HG03280 (cell line): ENCODE measurements around the gene TALDO1.

Experiments used
- ATAC-seq: cut with Tn5 transposase; IDR thresholded peaks from one replicate; pipeline ENCODE4 v1.9.1; 2021; ENCODE audit warnings: mild to moderate bottlenecking, moderate library complexity; ENCODE audit not compliant: unreplicated experiment

Gene TALDO1

GRCh38 chr11:747158-748006 lies at the start of gene TALDO1:
Gene TALDO1, plus strand, starts transcription at chr11:747464. Its CDS starts 18 bp downstream, at chr11:747482.
- ATAC-seq: peak; percentile 94

- no peak for ATAC-seq
Observed at GRCh38 chr11:697811-698311, 49.4 kb upstream of the TALDO1 start.

GRCh38 chr11:698493-699115 lies 48.7 kb upstream of the TALDO1 start:
- ATAC-seq: no peak

- ATAC-seq: no peak
Observed at GRCh38 chr11:699116-699508, 48.2 kb upstream of the TALDO1 start.

GRCh38 chr11:699753-700152 lies 47.5 kb upstream of the TALDO1 start:
- ATAC-seq: no peak

- ATAC-seq: no peak
Observed at GRCh38 chr11:701741-702461, 45.4 kb upstream of the TALDO1 start.

GRCh38 chr11:702462-703461 lies 44.5 kb upstream of the TALDO1 start:
- no peak for ATAC-seq

- no peak for ATAC-seq
Observed at GRCh38 chr11:703506-703905, 43.8 kb upstream of the TALDO1 start.

GRCh38 chr11:704228-704674 lies 43.0 kb upstream of the TALDO1 start:
- no peak for ATAC-seq

GRCh38 chr11:704781-705645 lies 42.3 kb upstream of the TALDO1 start:
- ATAC-seq: no peak

GRCh38 chr11:705646-706438 lies 41.4 kb upstream of the TALDO1 start, which contains the start of gene EPS8L2:
Gene EPS8L2, plus strand, starts transcription at chr11:706231. Its CDS starts 3,177 bp downstream, at chr11:709408.
- no peak for ATAC-seq

- no peak for ATAC-seq
Observed at GRCh38 chr11:706439-706956, 40.8 kb upstream of the TALDO1 start.

- no peak for ATAC-seq
Observed at GRCh38 chr11:706957-707816, 40.1 kb upstream of the TALDO1 start.

- ATAC-seq: no peak
Observed at GRCh38 chr11:707817-708420, 39.3 kb upstream of the TALDO1 start.

GRCh38 chr11:708511-708910 lies 38.8 kb upstream of the TALDO1 start:
- ATAC-seq: no peak

GRCh38 chr11:709109-709997 lies 37.9 kb upstream of the TALDO1 start:
- no peak for ATAC-seq
